Measurements from ENCODE around the gene PAGR1. TPM values are rescaled to one million over a fixed set of nuclear protein-coding genes. Genes with fewer than 3 reads are reported as not detected.

The PAGR1 gene
- total and polyA plus RNA-seq, 2 of the 13 experiments (the other 11 are each of a cell fraction or from before 2014, with no cell fraction given): 9.8 to 66.4 TPM

- FAIRE-seq (no peak), DNase-seq (ENCODE audit: low spot score) (no peak), ATAC-seq (no peak)
- Histone ChIP-seq H3K4me3 (replicated peaks in 1 of 3; ENCODE audit: insufficient read depth in 1 of 3, low read depth in 2 of 3, low read length in 3 of 3) (no peak overlapping the region; a peak in 1 of 6 replicates), H3K79me2 (ENCODE audit: insufficient read depth, low read length) (peaks cover 22% of the 10 kb centered on the region), H3K4me1 (ENCODE audit: insufficient read depth, low read length) (peaks cover 71% of the 10 kb centered on the region), H2AFZ (ENCODE audit: low read length) (no peak overlapping the region), H3K36me3 (replicated peaks in 1 of 2; ENCODE audit: control insufficient read depth in 1 of 2, insufficient read depth in 2 of 2, low read length in 2 of 2) (peaks cover 6 to 26% of the 10 kb centered on the region in 2 experiments), H3K27me3 (ENCODE audit: control insufficient read depth in 1 of 2, insufficient read depth in 2 of 2, low read length in 2 of 2) (peaks cover 0 to 12% of the 10 kb centered on the region in 2 experiments; a peak in 2 of 5 replicates), H3K9me3 (ENCODE audit: low read length) (no peaks in the 10 kb centered on the region), H3K9ac (ENCODE audit: insufficient read depth, low read depth, low read length) (no peak overlapping the region), H3K4me2 (ENCODE audit: low read depth, low read length) (peak overlapping the region; percentile 95), H4K20me1 (ENCODE audit: insufficient read depth, low read length) (peaks cover 23% of the 10 kb centered on the region; the same call in 1 of the 2 replicates), H3K27ac (ENCODE audit: extremely low read length, insufficient read depth, low read length) (peak overlapping the region; percentile 53)
- ChIA-PET POLR2A (interaction anchor here (1.4 to 4.3 kb wide), 5 partner anchors 11 to 90 kb away, joined by 3 to 26 read pairs (median 13); partner anchors contain the start of genes ASPHD1, KIF22, MVP and SEZ6L2), CTCF (ENCODE audit: low intra/inter-chr PET ratio, low total read pairs) (no interaction called here)
- in situ Hi-C loops (cut with HindIII; ENCODE audit: extremely low pct_ligation_motif_present, low pct_unique_long_range_greater_than_20kb): loop anchor here (25.0 kb wide), 1 partner anchor 852 kb away; the partner anchor contains the start of genes FBRS and PRR14
- 80% methylated on average over 18 of the region's 23 CpGs for whole genome bisulfite sequencing (ENCODE audit: low lambda C conversion rate)
- intact Hi-C loops (cut with micrococcal nuclease; ENCODE audit: unreplicated experiment): loop anchor here (2.0 kb wide), 1 partner anchor 211 kb away; no protein-coding TSS in a partner anchor
- no TSS peak for BruUV-seq (replicated peaks)
- no peak for TF ChIP-seq CTCF (CRISPR knock-in tag; IDR thresholded peaks at IDR 0.05)
- peak; percentile 52 for TF ChIP-seq RBM22 (optimal IDR thresholded peaks at IDR 0.05; ENCODE audit: low read length)
- TF ChIP-seq ZNF484 (CRISPR knock-in tag; IDR thresholded peaks at IDR 0.05; ENCODE audit: borderline replicate concordance, low read depth): no peak
- no peak for TF ChIP-seq PCBP2 (optimal IDR thresholded peaks at IDR 0.05; ENCODE audit: low read depth, low read length, poor library complexity, severe bottlenecking)
- peak; percentile 79 for TF ChIP-seq RBFOX2 (IDR thresholded peaks at IDR 0.05; ENCODE audit: low read depth, low read length)
- no peak for TF ChIP-seq TCF7 (IDR thresholded peaks at IDR 0.05; ENCODE audit: low read depth)
- TF ChIP-seq THAP8 (CRISPR knock-in tag; IDR thresholded peaks at IDR 0.05; ENCODE audit: borderline replicate concordance): 0 out of 2 replicates have a peak, but pooled peaks have one; percentile 39
- TF ChIP-seq PHB2 (IDR thresholded peaks at IDR 0.05; ENCODE audit: partially characterized antibody): no peak
- no peak for TF ChIP-seq GMEB1 (CRISPR knock-in tag; IDR thresholded peaks at IDR 0.05; ENCODE audit: borderline replicate concordance)
- TF ChIP-seq KLF15 (CRISPR knock-in tag; IDR thresholded peaks at IDR 0.05; ENCODE audit: borderline replicate concordance): no peak
- no peak for TF ChIP-seq ZNF597 (CRISPR knock-in tag; IDR thresholded peaks at IDR 0.05)
- no peak for TF ChIP-seq ZNF704 (CRISPR knock-in tag; IDR thresholded peaks at IDR 0.05; ENCODE audit: borderline replicate concordance)
- no peak for TF ChIP-seq ZNF44 (CRISPR knock-in tag; IDR thresholded peaks at IDR 0.05)
- no peak for TF ChIP-seq ZNF746 (CRISPR knock-in tag; IDR thresholded peaks at IDR 0.05)
Observed at GRCh38 chr16:29809850-29810698, 5.9 kb upstream of the PAGR1 start.

All from HepG2 (cell line).